Spinal cord (tissue), 10 donors: Measurements from ENCODE around the gene CDHR3. TPM values are rescaled to one million over a fixed set of nuclear protein-coding genes. Genes with fewer than 3 reads are reported as not detected.

ENCODE experiments used
- DNase-seq, 6 donors: peaks; one replicate each; pipeline versions ENCODE4 v3.0.0 to v3.0.0-alpha.2; 2013 to 2015; ENCODE audit warnings: low spot score in 6 of 6, low read depth in 4 of 6
- H3K27ac ChIP-seq: one replicate; pipeline ENCODE4 v1.5.1; 2013; ENCODE audit warnings: low read depth, low read length, control low read depth
- H3K27me3 ChIP-seq: one replicate; pipeline ENCODE4 v1.6.1; 2013; ENCODE audit warnings: low read length; ENCODE audit not compliant: control insufficient read depth, insufficient read depth
- H3K36me3 ChIP-seq: one replicate; pipeline ENCODE4 v1.6.1; 2013; ENCODE audit warnings: low read length; ENCODE audit not compliant: control insufficient read depth, insufficient read depth
- H3K4me1 ChIP-seq: one replicate; pipeline ENCODE4 v1.6.1; 2013; ENCODE audit warnings: low read length; ENCODE audit not compliant: control insufficient read depth, insufficient read depth
- H3K4me3 ChIP-seq: one replicate; pipeline ENCODE4 v1.5.1; 2013; ENCODE audit warnings: low read depth, low read length, control low read depth
- H3K9me3 ChIP-seq: one replicate; pipeline ENCODE4 v1.6.1; 2013; ENCODE audit warnings: low read length; ENCODE audit not compliant: control insufficient read depth, insufficient read depth
- WGBS: methylation state at CpG from one replicate; pipeline ENCODE4 v1.1.5; 2013; ENCODE audit warnings: missing lambda C conversion rate; ENCODE audit not compliant: insufficient coverage; 5-methylcytosine and 5-hydroxymethylcytosine counted together
- polyA plus RNA-seq, 2 donors: library from polyadenylated mRNA; unstranded; fragments of 120-200 nt; gene quantifications; one replicate each; pipeline ENCODE4 v1.2.1, GENCODE V29; 2013; ENCODE audit not compliant: insufficient read length in 2 of 2
- total RNA-seq, 2 donors: library from RNA; depleted of rRNA in 1 of 2; stranded (reverse); fragments of 120-200 nt in 1 of 2; fragments of >200 nt in 1 of 2; gene quantifications; one replicate each; pipeline versions ENCODE4 v1.2.3 to v1.2.4, GENCODE V29; 2013 to 2014
- donor health status: healthy.

The CDHR3 gene
- total and polyA plus RNA-seq, 4 donors = 9.0 to 27.3 (median 18.0) TPM

GRCh38 chr7:106039486-106040060 is 76.5 kb downstream of the CDHR3 start:
- Histone ChIP-seq H3K36me3 (no peaks in the 10 kb centered on the region), H3K9me3 (no peaks in the 10 kb centered on the region), H3K4me1 (peaks cover 23% of the 10 kb centered on the region), H3K27me3 (peaks cover 3% of the 10 kb centered on the region), H3K27ac (no peak overlapping the region), H3K4me3 (no peak overlapping the region)
- DNase-seq = peak in 1 of 6 donors; percentile 72
- WGBS = 57% methylated on average over 11 of the region's 13 CpGs

GRCh38 chr7:106041140-106041717 is 78.2 kb downstream of the CDHR3 start:
- no peaks in the 10 kb centered on the region for H3K9me3 ChIP-seq
- H3K36me3 ChIP-seq = no peaks in the 10 kb centered on the region
- 47% methylated on average over 4 of the region's 6 CpGs for WGBS
- no peak for DNase-seq
- H3K4me1 ChIP-seq = peaks cover 23% of the 10 kb centered on the region
- H3K4me3 ChIP-seq = no peak overlapping the region
- H3K27ac ChIP-seq = no peak overlapping the region
- peaks cover 3% of the 10 kb centered on the region for H3K27me3 ChIP-seq

- WGBS = no CpG with 5 or more reads among the region's 4 CpGs
- Histone ChIP-seq H3K27me3 (peaks cover 3% of the 10 kb centered on the region), H3K9me3 (no peaks in the 10 kb centered on the region), H3K4me1 (peaks cover 23% of the 10 kb centered on the region), H3K36me3 (no peaks in the 10 kb centered on the region), H3K4me3 (no peak overlapping the region), H3K27ac (no peak overlapping the region)
- DNase-seq = no peak
Observed at GRCh38 chr7:106042196-106042611, 79.1 kb downstream of the CDHR3 start.

GRCh38 chr7:106045139-106045538 is 82.1 kb downstream of the CDHR3 start:
- Histone ChIP-seq H3K27ac (no peak overlapping the region), H3K4me1 (peaks cover 27% of the 10 kb centered on the region), H3K4me3 (no peak overlapping the region), H3K27me3 (peaks cover 3% of the 10 kb centered on the region), H3K36me3 (no peaks in the 10 kb centered on the region), H3K9me3 (no peaks in the 10 kb centered on the region)
- WGBS = 67% methylated on average over 1 of the region's 2 CpGs
- no peak for DNase-seq

GRCh38 chr7:106045586-106045985 is 82.5 kb downstream of the CDHR3 start:
- Histone ChIP-seq H3K27me3 (peaks cover 3% of the 10 kb centered on the region), H3K4me3 (no peak overlapping the region), H3K9me3 (no peaks in the 10 kb centered on the region), H3K27ac (no peak overlapping the region), H3K36me3 (no peaks in the 10 kb centered on the region), H3K4me1 (peaks cover 31% of the 10 kb centered on the region)
- 78% methylated on average over 1 of the region's 1 CpG for WGBS
- no peak for DNase-seq

DNA sequence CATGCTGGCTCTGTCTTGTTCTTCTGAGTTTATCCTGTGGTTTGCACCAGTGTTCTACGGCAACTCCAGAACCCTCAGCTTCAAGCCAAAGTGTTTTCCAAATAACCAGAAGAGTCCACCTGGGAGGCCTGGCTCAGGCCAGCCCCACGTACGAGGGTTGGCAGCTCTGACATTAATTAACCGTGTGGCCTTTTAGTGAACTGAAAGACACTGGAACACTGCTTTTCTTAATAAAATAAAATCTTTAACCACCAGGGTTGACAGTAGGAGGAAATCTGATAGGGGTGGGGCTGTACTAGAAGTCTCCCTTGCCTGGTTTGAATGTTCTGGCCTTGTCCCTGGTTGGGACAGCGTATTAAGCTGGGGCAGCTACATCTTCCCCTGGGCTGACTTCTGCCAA is 84.1 kb downstream of the CDHR3 start:
- Histone ChIP-seq H3K4me3 (no peak overlapping the region), H3K27ac (no peak overlapping the region), H3K9me3 (no peaks in the 10 kb centered on the region), H3K27me3 (peaks cover 6% of the 10 kb centered on the region), H3K36me3 (no peaks in the 10 kb centered on the region), H3K4me1 (peaks cover 25% of the 10 kb centered on the region)
- no peak for DNase-seq
- 72% methylated on average over 2 of the region's 5 CpGs for WGBS

DNA sequence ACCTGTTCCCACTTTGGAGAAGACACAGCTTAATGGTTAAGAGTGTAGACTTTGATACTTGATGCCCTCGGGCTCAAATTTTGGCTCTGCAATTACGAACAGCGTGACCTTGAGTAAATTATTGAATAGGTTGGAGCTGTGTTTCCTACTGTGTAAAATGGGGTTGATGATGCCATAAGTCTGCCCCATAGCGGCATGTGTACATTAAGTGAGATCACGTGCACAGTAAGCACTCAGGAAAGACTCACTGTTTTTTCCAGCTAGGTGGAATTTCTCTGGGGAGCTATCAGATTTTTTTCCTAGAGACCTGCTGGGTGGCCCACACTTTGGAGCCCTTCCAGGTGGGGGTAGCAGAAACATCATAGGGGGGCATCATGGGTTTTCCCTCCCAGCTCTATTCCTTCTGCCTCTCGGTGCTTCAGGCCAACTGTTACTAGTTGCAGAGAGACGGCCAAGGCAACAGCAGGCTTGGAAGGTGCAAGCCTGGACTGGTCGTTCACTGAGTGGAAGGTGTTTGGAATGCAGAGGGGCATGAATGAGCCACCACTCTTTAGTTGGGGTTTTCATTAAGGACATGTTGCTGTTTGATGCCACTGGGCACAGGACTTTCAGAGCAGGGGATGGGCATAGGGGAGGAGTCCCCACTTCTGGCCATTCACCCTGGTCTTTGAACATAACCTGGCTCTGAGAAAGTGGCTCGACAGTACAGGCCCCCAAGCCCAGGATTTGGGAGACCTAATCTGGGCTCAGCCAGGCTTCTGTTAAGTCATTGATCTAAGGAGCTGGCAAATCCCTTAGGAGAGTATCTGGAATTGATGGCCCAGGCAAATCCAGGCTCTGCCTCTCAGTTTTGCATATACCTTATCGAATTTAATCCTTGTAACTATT is 85.0 kb downstream of the CDHR3 start:
- Histone ChIP-seq H3K4me1 (peaks cover 17% of the 10 kb centered on the region), H3K36me3 (no peaks in the 10 kb centered on the region), H3K9me3 (no peaks in the 10 kb centered on the region), H3K4me3 (no peak overlapping the region), H3K27ac (no peak overlapping the region), H3K27me3 (peaks cover 7% of the 10 kb centered on the region)
- DNase-seq = no peak
- 66% methylated on average over 7 of the region's 10 CpGs for WGBS

DNA sequence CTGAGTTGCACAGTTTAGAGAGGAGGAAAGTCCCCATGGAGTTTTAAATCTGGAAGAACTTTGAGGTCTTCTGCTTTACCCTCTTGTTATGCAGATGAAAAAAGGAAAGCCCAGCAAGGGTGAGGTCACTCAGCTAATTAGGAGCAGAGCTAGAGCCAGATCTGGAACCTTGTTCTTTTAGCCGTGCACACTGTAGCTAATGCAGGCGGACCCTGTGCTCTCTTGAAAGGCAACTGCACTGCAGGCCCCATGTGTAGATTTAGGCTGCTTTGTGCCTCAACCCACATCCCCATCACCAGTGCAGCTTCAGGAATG is 85.6 kb downstream of the CDHR3 start:
- Histone ChIP-seq H3K27ac (no peak overlapping the region), H3K4me1 (peaks cover 17% of the 10 kb centered on the region), H3K4me3 (no peak overlapping the region), H3K27me3 (peaks cover 9% of the 10 kb centered on the region), H3K9me3 (no peaks in the 10 kb centered on the region), H3K36me3 (no peaks in the 10 kb centered on the region)
- no peak for DNase-seq
- 81% methylated on average over 2 of the region's 2 CpGs for WGBS

DNA sequence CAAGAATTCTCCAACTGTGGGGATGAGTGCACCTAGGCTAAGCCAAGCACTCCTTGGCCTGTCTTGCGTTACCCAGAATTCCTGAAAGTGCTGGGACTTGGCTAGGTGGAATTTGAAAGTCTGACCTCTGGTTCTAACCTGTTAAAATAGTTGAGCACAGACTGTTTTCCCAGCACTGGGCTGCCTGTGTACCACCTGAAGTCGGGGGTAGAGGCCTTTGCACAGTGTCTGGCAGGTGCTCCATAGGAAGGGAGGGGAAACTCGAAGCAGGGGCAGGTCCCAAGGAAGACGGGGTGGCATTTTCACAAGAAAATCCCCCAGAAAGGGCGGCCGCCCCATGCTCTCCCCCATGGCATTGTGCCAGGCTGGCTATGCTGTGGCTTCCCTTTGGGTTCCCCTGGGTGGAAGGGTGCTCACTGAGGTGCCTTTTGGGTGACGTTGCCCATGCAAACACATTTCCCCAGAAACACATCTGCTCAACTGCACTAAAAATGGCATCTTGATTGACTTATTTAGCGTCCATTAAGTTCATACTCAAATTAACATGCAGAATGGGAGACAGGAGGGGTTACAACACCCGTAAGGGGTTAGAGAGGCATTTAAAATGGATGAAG is 86.2 kb downstream of the CDHR3 start:
- Histone ChIP-seq H3K36me3 (no peaks in the 10 kb centered on the region), H3K27me3 (peaks cover 9% of the 10 kb centered on the region), H3K4me1 (peaks cover 17% of the 10 kb centered on the region), H3K4me3 (no peak overlapping the region), H3K27ac (no peak overlapping the region), H3K9me3 (no peaks in the 10 kb centered on the region)
- 98% methylated on average over 6 of the region's 9 CpGs for WGBS
- DNase-seq = peak in 1 of 6 donors; percentile 52
